Prostate gland (tissue), 2 donors: ENCODE results near the gene ACVR2A. TPM values are rescaled to one million over a fixed set of nuclear protein-coding genes. Genes with fewer than 3 reads are reported as not detected.

Source experiments
- DNase-seq: peaks from one replicate; pipeline ENCODE4 v3.0.0-alpha.2; 2019; ENCODE audit warnings: low spot score
- H3K27ac ChIP-seq, 2 donors: fragments of 200-600 bp; sonication (generic); 2 replicates each; pipeline ENCODE4 v1.5.1; 2017 to 2019
- H3K27me3 ChIP-seq: fragments of 200-600 bp; sonication (generic); replicated peaks from 2 replicates; pipeline ENCODE4 v1.5.1; 2019; ENCODE audit not compliant: insufficient read depth
- H3K36me3 ChIP-seq, 2 donors: fragments of 200-600 bp; sonication (generic); 1 replicate in 1 of 2; 2 replicates in 1 of 2; pipeline versions ENCODE4 v1.5.1 to v1.8.1; 2017 to 2019
- H3K4me1 ChIP-seq: fragments of 200-600 bp; sonication (generic); replicated peaks from 2 replicates; pipeline ENCODE4 v1.5.1; 2019
- H3K4me3 ChIP-seq, 2 donors: fragments of 200-600 bp; sonication (generic); 2 replicates each; pipeline ENCODE4 v1.5.1; 2017 to 2019
- H3K9me3 ChIP-seq: fragments of 200-600 bp; sonication (generic); 2 replicates; pipeline ENCODE4 v1.5.1; 2017
- POLR2A ChIP-seq: fragments of 450-650 bp; IDR thresholded peaks from one replicate; pipeline ENCODE4 v1.6.1; 2016; ENCODE audit warnings: antibody characterized with exemption, mild to moderate bottlenecking
- POLR2AphosphoS5 ChIP-seq: sonication (generic); formaldehyde crosslinking; IDR thresholded peaks from one replicate; pipeline ENCODE4 v1.6.1; 2017; ENCODE audit warnings: antibody characterized with exemption
- WGBS: methylation state at CpG from one replicate; pipeline ENCODE4 v1.1.5; 2018; 5-methylcytosine and 5-hydroxymethylcytosine counted together
- intact Hi-C: fragments of 100-400 bp; cut with DNase I; formaldehyde crosslinking; loops from one replicate; pipeline ENCODE4 v1.14.2; 2022
- total RNA-seq, 2 donors: library from RNA; depleted of rRNA; stranded (reverse); fragments of >200 nt; gene quantifications; one replicate each; pipeline ENCODE4 v1.1.0, GENCODE V29; 2016
- TF ChIP-seq, protein P1 (sequence below), 4 experiments: fragments of 200-600 bp in 2 of 4; fragments of 450-650 bp in 2 of 4; sonication (generic) in 2 of 4; IDR thresholded peaks; 1 replicate in 3 of 4; 2 replicates in 1 of 4; pipeline ENCODE4 v1.5.1; 2016 to 2019; ENCODE audit warnings: antibody characterized with exemption in 4 of 4, mild to moderate bottlenecking in 2 of 4, moderate library complexity in 2 of 4

ACVR2A gene
- total RNA-seq, 2 donors from 2014 or later = 18.3 to 25.8 TPM

DNA sequence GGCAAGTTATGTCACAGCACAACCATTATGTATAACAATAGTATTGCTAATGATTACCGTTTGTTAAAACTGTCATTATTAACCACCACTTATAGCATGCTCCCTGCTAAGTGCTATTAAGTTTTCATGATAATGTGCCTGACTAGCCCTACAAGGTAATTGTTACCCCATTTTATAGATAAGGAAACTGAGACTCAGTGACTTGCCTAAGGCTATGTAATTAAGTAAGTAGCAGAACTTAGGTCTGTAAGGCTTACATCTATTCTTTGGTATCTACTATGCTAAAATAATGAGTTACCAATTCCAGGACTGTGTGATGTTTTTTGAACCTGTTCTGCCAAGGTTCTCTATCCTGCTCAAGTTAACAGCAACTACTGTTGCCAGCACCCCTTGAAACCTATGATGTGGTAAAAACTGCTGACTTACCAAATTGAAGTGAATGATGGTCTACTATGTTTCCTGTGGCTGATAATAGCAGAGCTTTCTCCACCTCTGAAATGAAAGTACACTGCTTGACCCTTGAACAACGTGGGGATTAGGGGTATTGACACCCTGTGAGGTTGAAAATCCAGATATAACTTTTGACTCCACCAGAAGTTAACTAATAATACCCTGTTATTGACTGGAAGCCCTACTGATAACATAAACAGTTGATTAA, 18.2 kb downstream of the ACVR2A start:
- 61% methylated on average over 2 of the region's 2 CpGs for WGBS
- H3K9me3 ChIP-seq = no peaks in the 10 kb centered on the region
- intact Hi-C loops = no loop called here
- H3K27me3 ChIP-seq = no peaks in the 10 kb centered on the region
- no peak overlapping the region for H3K4me3 ChIP-seq
- DNase-seq = no peak
- no peaks in the 10 kb centered on the region for H3K36me3 ChIP-seq
- H3K4me1 ChIP-seq = no peaks in the 10 kb centered on the region
- no peak overlapping the region for H3K27ac ChIP-seq
- no peak for TF ChIP-seq POLR2AphosphoS5
- TF ChIP-seq, protein P1, sequence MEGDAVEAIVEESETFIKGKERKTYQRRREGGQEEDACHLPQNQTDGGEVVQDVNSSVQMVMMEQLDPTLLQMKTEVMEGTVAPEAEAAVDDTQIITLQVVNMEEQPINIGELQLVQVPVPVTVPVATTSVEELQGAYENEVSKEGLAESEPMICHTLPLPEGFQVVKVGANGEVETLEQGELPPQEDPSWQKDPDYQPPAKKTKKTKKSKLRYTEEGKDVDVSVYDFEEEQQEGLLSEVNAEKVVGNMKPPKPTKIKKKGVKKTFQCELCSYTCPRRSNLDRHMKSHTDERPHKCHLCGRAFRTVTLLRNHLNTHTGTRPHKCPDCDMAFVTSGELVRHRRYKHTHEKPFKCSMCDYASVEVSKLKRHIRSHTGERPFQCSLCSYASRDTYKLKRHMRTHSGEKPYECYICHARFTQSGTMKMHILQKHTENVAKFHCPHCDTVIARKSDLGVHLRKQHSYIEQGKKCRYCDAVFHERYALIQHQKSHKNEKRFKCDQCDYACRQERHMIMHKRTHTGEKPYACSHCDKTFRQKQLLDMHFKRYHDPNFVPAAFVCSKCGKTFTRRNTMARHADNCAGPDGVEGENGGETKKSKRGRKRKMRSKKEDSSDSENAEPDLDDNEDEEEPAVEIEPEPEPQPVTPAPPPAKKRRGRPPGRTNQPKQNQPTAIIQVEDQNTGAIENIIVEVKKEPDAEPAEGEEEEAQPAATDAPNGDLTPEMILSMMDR (IDR thresholded peaks at IDR 0.05) = no peak
- no peak for TF ChIP-seq POLR2A

DNA sequence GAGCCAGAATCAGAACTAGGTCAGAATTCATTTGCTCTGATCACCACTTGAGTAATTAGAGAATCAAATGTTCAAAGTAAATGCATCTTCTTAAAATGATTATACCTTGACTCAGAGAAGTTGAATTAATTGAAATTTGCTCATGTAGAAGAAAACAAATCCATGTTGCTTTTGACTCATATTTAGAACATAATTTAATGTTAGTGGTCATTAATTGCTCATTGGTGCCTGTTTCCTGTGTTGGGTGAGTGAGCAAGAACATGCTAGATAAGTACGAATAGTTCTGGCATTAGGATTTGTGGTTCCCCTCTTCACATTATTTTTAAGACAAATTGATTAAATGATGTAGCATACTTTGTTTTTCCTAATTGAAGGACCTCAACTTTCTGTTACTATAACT, 19.0 kb downstream of the ACVR2A start:
- Histone ChIP-seq H3K4me3 (no peak overlapping the region), H3K27ac (no peak overlapping the region), H3K27me3 (no peaks in the 10 kb centered on the region), H3K9me3 (no peaks in the 10 kb centered on the region), H3K36me3 (no peaks in the 10 kb centered on the region), H3K4me1 (no peaks in the 10 kb centered on the region)
- DNase-seq = no peak
- intact Hi-C loops = no loop called here
- WGBS = 90% methylated on average over 1 of the region's 1 CpG
- no peak for TF ChIP-seq POLR2AphosphoS5
- TF ChIP-seq POLR2A = no peak
- TF ChIP-seq, protein P1 (IDR thresholded peaks at IDR 0.05) = no peak

DNA sequence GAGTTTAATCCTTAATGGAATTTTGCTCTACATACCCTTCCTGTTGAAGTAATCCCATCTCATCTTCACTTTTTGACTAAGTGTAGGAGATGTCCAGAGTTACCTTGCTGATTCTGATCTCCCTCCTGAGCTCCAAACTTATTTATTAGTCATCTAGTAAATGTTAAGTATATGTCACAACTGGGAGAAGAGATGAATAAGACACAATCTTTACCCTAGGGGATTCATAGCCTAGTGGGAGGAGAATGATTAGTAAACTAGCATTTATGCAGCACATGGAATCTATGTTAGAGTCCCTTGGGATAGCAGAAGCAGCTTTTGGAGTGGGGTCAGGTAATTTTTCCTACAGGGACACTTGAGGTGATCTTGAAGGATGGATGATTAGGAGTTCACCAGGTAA, 20.7 kb downstream of the ACVR2A start:
- TF ChIP-seq, protein P1 (IDR thresholded peaks at IDR 0.05) = no peak
- no peak for TF ChIP-seq POLR2AphosphoS5
- no peak for TF ChIP-seq POLR2A
- H3K27ac ChIP-seq = no peak overlapping the region
- H3K4me3 ChIP-seq = no peak overlapping the region
- no peaks in the 10 kb centered on the region for H3K36me3 ChIP-seq
- no peaks in the 10 kb centered on the region for H3K27me3 ChIP-seq
- DNase-seq = no peak
- no peaks in the 10 kb centered on the region for H3K4me1 ChIP-seq
- intact Hi-C loops = no loop called here
- H3K9me3 ChIP-seq = no peaks in the 10 kb centered on the region

DNA sequence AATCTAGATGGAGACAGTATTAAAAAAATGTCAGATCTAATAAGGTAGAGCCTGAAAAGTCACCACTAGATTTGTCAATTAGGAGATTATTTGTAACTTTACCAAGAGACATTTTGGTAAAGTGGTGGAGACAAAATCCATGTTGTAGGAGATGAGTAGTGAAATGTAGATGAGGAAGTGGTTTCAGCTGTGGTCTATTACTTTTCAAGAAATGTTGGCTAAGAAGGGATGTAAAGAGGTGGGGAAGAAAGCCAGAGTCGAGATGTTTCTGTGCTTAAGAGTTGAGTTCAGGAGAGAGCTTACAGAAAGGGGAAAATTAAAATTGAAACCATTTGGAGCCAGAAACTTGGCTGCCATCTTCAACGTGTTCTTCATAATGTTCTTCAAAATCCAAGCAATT, 22.2 kb downstream of the ACVR2A start:
- H3K4me3 ChIP-seq = no peak overlapping the region
- H3K27me3 ChIP-seq = no peaks in the 10 kb centered on the region
- 83% methylated on average over 2 of the region's 2 CpGs for WGBS
- TF ChIP-seq, protein P1 (IDR thresholded peaks at IDR 0.05) = no peak
- no peak for TF ChIP-seq POLR2AphosphoS5
- no peak for TF ChIP-seq POLR2A
- no peaks in the 10 kb centered on the region for H3K36me3 ChIP-seq
- intact Hi-C loops = no loop called here
- no peak overlapping the region for H3K27ac ChIP-seq
- DNase-seq = no peak
- no peaks in the 10 kb centered on the region for H3K9me3 ChIP-seq
- H3K4me1 ChIP-seq = no peaks in the 10 kb centered on the region

DNA sequence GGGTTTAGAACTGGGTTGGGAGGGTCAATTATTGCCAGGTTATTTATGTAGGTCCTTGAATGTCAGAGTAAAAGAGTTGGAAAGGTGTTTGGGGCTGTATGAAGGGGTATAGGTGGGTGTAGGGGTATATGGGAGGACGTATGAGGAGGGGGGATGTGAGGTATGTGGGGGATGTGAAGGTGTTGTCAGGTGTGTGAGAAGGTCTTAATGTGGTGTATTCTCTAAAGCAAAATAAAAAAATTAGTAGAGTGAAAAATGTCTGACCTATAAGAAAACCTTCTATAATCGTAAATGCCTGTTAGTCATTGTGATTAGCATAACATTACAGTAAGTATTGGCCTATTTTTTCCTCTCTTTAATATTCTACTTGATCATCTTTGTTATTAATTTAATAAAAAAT, 25.1 kb downstream of the ACVR2A start:
- no peak overlapping the region for H3K27ac ChIP-seq
- no peaks in the 10 kb centered on the region for H3K36me3 ChIP-seq
- no peaks in the 10 kb centered on the region for H3K4me1 ChIP-seq
- 90% methylated on average over 2 of the region's 2 CpGs for WGBS
- no peaks in the 10 kb centered on the region for H3K9me3 ChIP-seq
- H3K27me3 ChIP-seq = no peaks in the 10 kb centered on the region
- H3K4me3 ChIP-seq = no peak overlapping the region
- DNase-seq = no peak
- TF ChIP-seq, protein P1 (IDR thresholded peaks at IDR 0.05) = no peak
- TF ChIP-seq POLR2AphosphoS5 (no peak), POLR2A (no peak)
- intact Hi-C loops = no loop called here
